GM12872 (cell line): ENCODE data around the gene ADCYAP1.

Experiments
- TF ChIP-seq, protein P1 (sequence below): IDR thresholded peaks from 3 replicates; pipeline ENCODE4 v1.5.1; 2011; ENCODE audit warnings: low read depth, mild to moderate bottlenecking, low read length, moderate library complexity; ENCODE audit not compliant: insufficient read depth

Gene ADCYAP1

DNA sequence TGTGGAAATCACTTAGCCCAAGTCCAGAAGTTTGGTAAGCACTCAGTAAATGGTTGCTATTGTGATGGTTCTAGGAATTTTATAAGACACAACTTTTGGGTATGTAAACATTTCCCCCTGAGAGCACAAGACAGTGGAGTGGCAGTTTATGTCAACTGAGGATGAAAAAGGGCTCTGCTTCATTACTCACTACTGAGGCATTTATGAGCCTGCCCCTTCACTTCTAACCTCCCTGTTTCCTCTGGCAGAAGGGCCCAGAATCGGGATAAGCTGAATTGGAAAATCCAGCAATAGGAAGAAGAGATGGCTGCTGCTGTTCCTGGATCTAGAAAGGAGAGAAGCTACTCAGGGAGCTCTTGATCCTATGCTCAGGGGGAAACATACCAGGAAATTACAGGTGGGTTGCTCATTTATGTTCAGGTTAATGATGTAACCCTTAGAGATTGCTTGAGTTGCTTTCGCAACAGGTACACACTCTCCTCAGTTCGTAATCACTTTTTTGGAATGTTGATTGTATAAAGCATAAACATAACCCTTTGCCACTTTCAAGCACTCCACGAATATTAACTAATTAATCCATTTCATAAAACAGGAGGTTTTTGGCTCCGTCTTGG lies 46.3 kb downstream of the ADCYAP1 start:
- TF ChIP-seq, protein P1, sequence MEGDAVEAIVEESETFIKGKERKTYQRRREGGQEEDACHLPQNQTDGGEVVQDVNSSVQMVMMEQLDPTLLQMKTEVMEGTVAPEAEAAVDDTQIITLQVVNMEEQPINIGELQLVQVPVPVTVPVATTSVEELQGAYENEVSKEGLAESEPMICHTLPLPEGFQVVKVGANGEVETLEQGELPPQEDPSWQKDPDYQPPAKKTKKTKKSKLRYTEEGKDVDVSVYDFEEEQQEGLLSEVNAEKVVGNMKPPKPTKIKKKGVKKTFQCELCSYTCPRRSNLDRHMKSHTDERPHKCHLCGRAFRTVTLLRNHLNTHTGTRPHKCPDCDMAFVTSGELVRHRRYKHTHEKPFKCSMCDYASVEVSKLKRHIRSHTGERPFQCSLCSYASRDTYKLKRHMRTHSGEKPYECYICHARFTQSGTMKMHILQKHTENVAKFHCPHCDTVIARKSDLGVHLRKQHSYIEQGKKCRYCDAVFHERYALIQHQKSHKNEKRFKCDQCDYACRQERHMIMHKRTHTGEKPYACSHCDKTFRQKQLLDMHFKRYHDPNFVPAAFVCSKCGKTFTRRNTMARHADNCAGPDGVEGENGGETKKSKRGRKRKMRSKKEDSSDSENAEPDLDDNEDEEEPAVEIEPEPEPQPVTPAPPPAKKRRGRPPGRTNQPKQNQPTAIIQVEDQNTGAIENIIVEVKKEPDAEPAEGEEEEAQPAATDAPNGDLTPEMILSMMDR, result no peak

GRCh38 chr18:955384-956066 lies 50.9 kb downstream of the ADCYAP1 start:
- TF ChIP-seq, protein P1, result no peak

DNA sequence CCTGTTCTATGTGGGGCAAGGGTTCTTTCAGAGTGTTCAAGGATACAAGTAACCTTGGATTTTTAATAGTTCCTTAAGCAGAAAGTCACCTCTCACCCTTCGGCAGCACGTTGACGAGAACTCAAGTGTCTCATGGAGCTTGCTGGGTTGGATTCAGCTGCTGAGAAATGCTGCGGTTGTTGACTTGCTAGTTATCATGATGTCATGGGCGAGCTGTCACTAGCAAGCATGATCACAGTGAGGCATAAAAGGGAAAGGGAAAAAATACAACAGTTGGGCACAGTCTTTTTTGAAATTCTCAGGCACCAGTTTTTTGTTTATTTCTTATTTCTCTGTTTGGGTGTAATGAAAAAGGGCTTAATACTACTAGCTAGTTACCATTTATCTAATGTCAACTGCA lies 53.2 kb downstream of the ADCYAP1 start:
- TF ChIP-seq, protein P1, result no peak

DNA sequence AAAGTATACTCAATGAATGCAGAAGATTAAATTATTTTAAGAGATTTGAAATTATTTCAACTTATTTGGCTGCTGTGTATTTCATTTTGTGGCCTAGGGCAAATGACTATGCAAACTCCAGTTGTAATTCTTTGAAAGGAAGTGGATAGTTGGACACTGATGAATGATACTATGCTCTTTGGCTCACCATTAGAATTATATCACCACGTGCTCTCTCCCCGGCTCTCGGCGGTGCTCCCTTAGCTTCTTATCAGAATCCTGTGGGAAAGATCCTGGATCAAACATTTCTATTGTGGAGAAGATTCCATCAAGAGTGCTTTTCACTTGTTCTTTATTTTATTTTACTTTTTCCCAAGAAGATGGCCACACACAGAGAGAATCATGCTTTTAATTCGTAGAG lies 55.2 kb downstream of the ADCYAP1 start:
- TF ChIP-seq, protein P1, result no peak
